DMS114 treated with DMSO at 0.1 percent for 48 hours (cell line): Measurements from ENCODE around the gene TESK1.

Experiments
- DNase-seq: peaks from one replicate; lab custom pipeline; 2025; ENCODE audit not compliant: unreplicated experiment; lab: John Stamatoyannopoulos, UW

TESK1 gene

DNA sequence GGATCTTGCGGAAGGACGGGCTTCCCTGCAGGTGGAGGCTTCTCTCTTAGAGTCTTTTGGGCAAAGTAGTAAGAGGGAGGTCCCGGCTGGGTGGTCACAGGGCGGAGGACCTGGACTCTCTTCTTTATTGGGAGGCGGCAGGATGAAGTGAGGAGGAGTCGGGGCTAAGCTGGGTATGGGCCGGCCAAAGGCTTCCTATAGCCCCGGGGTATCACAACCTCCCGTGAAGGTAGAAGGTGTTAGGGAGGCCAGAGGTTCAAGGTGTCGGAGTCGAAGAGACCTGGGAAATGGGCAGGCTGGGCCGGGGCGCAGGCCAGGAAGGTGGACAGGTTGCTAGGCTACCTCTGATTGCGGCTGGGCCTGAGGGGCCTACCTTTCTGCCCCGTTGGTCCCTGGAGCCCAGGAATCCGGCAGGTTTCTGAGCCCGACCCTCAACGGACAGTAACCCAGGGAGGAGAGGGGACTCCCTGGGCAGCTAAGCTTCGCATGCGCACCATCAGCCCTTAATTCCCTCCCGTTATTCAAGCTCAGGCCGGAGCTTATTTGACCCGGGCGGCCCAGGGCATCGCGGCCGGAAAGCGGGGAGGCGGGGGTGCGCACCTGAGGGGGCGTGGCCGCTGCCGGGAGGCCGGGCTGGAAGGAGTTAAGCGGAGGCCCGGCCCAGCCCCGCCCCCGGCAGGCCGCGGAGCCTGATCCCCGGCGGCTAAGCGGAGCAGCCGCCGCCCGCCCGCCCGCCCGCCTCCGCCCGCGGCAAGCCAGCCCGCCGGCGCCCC lies at the start of gene TESK1:
Gene TESK1, plus strand, starts transcription at position 685 of the 773 bp plus-strand sequence. CDS start 358 bp downstream, outside the sequence.
- peak; percentile 56 for DNase-seq

DNA sequence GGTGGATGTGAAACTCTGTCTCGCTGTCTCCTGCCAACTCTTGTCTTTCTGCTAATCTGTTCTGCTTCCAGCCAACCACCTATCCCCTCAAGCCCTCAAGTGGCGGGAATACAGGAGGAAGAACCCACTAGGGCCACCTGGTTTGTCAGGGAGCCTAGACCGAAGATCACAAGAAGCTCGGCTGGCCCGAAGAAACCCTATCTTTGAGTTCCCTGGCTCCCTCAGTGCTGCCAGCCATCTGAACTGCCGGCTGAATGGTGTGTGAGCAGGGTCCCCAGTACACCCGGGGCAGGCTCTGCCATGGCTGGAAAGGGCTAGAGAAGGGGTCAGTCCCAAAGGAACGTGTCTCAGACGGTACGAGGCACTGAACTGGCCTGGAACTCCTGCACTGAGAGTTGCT lies 49.2 kb upstream of the TESK1 start:
- DNase-seq, result no peak

- DNase-seq, result no peak
Observed at GRCh38 chr9:35556776-35557175, 48.3 kb upstream of the TESK1 start.

- DNase-seq, result no peak
Observed at GRCh38 chr9:35557320-35557719, 47.7 kb upstream of the TESK1 start.

DNA sequence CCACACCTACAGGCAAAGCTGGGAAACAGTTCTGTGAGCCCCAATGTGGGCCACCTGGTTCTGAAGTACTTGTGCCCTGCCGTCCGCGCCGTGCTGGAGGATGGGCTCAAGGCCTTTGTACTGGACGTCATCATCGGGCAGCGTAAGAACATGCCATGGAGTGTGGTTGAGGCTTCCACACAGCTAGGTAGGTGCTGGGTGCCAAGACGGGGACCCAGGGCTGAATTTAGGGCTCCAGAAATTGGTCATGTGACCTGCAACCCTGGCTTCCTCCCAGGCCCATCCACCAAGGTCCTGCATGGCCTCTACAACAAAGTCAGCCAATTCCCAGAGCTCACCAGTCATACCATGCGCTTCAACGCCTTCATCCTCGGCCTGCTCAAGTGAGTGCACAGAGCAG lies 46.9 kb upstream of the TESK1 start:
- DNase-seq, result no peak

DNA sequence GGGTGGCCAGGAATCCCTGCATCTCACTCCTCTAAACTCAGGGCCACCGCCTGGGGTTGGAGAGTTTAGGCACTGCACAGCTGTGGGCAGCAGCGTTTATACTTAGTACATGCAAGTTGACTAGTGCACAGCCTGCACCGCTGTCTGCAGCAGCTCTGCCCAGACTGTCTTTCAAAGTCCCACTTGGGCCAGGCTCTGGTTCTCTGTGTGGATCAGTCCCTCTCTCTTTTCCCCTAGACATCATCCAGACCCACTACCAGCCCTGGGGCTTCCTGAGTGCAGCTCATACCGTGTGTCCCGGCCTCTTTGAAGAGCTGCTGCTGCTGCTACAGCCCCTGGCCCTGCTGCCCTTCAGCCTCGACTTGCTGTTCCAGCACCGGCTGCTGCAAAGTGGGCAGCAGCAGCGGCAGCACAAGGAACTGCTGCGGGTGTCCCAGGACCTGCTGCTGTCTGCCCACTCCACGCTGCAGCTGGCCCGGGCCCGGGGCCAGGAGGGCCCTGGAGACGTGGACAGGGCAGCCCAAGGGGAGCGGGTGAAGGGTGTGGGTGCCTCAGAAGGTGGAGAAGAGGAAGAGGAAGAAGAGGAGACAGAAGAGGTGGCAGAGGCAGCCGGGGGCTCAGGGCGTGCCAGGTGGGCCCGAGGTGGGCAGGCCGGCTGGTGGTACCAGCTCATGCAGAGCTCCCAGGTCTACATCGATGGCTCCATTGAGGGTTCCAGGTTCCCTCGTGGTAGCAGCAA lies 45.1 kb upstream of the TESK1 start:
- no peak for DNase-seq

DNA sequence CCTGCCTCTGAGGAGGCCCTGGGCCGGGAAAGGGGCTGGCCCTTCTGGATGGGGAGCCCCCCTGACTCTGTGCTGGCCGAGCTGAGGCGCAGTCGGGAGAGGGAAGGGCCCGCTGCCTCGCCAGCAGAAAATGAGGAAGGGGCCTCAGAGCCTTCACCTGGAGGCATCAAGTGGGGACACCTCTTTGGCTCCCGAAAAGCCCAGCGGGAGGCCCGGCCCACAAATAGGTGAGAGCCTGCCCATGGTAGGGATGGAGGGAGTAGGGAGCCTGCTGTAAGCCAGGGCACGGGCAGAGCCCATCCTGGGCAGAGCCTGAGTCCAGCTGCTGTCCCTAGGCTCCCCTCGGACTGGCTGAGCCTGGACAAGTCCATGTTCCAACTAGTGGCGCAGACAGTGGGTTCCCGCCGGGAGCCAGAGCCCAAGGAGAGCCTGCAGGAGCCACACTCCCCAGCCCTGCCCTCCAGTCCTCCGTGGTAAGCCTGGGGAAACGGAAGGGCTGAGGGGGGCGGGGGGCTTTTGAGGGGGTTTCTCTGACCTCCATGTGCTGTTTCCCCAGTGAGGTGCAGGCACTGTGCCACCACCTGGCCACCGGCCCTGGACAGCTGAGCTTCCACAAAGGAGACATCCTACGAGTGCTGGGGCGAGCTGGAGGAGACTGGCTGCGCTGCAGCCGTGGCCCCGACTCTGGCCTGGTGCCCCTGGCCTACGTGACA lies 44.3 kb upstream of the TESK1 start:
- no peak for DNase-seq

GRCh38 chr9:35561468-35562261 lies 43.4 kb upstream of the TESK1 start:
- DNase-seq, result no peak

GRCh38 chr9:35562895-35563780 lies 41.9 kb upstream of the TESK1 start:
- no peak for DNase-seq

GRCh38 chr9:35563791-35564197 lies 41.3 kb upstream of the TESK1 start:
- DNase-seq, result no peak

- DNase-seq, result no peak
Observed at GRCh38 chr9:35564658-35565061, 40.4 kb upstream of the TESK1 start.

GRCh38 chr9:35566417-35566816 lies 38.6 kb upstream of the TESK1 start:
- no peak for DNase-seq

DNA sequence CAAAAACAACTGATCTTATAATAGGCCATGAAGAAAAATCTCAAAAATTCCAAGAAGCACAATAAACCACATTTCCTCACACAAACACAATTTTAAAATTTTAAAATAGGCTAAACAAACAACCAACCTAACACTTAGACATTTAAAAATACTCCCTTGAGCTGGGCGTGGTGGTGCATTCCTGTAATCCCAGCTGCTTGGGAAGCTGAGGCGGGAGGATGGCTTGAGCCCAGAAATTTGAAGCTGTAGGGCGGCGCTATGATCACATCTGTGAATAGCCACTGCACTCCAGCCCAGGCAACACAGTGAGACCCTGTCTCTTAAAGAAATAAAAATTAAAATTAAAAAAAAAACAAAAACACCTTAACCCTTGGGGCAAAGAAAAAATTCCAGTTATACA lies 36.9 kb upstream of the TESK1 start:
- DNase-seq, result no peak

DNA sequence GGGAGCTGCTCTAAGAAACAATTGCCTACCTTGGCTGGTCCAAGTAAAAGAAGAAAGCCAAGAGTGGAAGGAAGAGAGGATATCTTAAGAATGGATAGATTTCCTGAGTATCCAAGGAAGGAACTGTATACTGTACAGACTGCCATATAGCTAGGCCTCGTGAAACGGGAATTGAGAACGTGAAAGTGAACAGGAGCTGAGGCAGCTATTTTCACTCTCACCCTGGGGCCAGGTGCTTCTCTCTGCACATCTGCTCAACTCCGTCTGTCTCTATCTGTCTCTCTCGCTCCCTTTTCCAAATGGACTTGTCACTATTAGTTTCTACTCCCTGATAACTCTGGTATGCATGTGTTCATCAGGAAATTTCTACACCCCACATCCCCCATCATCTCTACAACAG lies 35.9 kb upstream of the TESK1 start:
- no peak for DNase-seq

DNA sequence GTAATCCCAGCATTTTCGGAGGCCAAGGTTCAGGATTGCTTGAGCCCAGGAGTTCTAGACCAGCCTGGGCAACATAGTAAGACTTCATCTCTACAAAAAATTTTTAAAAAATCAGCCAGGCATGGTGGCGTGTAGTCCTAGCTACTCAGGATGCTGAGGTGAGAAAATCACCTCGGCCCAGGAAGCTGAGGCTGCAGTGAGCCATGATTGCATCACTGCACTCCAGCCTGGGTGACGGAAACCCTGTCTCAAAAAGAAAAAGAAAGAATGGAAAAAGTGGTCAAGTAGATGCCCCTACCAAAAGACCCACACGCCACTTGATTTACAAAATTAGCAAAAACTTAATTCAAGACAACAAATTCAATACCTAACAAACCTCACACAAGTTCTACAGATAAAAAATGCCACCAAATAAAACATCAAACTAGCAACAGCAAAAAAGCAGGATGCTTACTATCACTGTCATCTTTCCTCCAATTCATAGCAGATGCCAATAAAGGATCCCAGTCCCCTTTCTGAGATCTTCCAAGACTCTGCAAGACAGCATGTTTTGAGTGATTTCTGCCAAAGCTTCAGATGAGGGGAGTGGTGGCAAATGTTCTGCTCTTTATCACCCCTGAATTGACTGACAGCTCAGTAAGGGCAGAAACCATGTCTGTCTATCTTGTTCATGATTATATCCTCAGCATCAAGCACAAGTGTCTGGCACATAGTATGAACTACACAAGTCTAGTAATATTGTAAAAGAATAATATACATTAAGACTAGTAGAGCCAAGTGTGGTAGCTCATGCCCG lies 34.2 kb upstream of the TESK1 start:
- DNase-seq, result no peak

DNA sequence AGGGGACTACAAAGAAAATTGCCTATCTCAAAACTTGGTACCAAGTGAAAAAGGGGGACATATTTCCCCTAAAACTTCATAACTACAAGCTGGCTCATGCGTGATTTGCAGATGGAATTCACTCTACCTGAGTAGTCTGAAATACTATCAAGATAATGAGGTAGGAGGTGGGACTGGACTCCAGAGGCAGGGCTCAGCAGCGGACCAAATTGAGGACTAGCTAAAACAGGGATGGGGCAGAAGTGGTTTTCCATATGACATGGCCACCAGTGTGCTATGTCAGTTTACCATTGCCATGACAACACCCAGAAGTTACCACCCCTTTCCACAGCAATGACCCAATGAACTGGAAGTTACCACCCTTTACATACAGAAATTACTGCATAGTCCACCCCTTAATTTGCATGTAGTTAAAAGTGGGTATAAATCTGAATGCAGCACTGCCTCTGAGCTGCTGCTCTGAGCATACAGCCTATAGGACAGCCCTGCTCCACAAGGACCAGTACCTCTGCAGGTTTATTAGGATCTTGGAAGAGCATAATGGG lies 30.4 kb upstream of the TESK1 start:
- DNase-seq, result no peak

- no peak for DNase-seq
Observed at GRCh38 chr9:35575478-35575877, 29.6 kb upstream of the TESK1 start.

DNA sequence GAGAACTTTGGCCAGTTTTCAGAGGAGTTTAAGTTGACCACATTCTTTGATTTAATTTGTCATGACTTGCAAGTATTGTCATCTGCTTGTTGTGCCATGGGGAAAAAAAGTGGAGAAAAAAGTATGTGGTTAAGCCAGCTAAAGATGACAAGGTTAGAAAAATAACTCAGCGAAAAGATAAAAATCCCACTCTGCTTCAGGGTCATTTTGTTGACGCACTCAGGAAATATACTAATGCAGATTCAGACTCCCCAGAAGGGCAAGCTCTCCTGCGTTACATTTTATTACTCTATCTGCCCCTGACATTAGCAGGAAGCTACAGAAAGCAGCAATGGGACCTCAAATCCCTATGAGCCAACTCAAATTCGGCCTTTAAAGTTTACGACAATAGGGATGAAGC lies 27.6 kb upstream of the TESK1 start:
- DNase-seq, result no peak

- DNase-seq, result no peak
Observed at GRCh38 chr9:35579130-35579529, 25.9 kb upstream of the TESK1 start.
